ENCODE measurements around the gene SLC15A5. TPM values are rescaled to one million over a fixed set of nuclear protein-coding genes. Genes with fewer than 3 reads are reported as not detected.

The SLC15A5 gene
- total RNA-seq, 1 donor from 2014 or later: not detected

DNA sequence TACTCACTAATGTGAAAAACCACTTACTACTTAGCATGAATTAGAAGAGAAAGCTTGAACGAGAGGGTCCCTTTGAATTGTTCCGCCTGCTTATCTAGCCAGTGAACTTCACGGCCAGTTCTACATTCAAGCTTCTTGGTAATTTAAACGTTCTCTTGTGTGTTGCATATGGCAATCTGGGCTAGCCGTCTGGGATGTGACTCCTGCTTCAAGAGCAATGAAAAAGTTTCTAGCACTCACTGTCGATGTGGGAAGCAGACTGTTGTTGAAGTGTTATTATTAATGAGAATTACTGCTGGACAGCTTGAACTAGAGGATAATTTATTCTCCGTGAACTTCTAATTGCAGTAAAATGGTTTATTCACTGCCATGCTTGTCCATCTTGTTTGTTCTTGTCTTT lies 93.9 kb downstream of the SLC15A5 start:
- H3K27ac Mint-ChIP-seq (ENCODE audit: unreplicated experiment): no peak overlapping the region
- DNase-seq (ENCODE audit: low spot score): no peak
- TF ChIP-seq, protein P1, sequence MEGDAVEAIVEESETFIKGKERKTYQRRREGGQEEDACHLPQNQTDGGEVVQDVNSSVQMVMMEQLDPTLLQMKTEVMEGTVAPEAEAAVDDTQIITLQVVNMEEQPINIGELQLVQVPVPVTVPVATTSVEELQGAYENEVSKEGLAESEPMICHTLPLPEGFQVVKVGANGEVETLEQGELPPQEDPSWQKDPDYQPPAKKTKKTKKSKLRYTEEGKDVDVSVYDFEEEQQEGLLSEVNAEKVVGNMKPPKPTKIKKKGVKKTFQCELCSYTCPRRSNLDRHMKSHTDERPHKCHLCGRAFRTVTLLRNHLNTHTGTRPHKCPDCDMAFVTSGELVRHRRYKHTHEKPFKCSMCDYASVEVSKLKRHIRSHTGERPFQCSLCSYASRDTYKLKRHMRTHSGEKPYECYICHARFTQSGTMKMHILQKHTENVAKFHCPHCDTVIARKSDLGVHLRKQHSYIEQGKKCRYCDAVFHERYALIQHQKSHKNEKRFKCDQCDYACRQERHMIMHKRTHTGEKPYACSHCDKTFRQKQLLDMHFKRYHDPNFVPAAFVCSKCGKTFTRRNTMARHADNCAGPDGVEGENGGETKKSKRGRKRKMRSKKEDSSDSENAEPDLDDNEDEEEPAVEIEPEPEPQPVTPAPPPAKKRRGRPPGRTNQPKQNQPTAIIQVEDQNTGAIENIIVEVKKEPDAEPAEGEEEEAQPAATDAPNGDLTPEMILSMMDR (IDR thresholded peaks at IDR 0.05): no peak

DNA sequence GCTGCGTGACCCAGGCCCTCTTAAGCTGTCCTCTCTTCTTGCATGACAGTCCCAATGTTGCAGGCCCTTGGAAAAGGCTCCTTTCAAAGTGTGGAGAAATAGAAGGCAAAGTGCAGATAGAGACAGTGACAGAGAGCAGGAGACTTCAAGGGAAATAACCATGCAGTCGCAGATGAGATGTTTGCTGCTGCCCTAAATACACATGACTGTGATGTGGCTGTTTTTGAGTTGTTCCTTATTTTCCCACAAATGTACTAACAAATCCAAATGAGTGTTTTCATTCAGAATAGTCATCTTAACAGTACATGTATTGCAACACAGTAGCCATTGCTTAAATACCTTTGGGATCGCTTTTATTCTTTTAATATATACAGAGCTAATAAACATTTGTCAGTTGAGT lies 101.6 kb downstream of the SLC15A5 start:
- Mint-ChIP-seq H3K27me3 (ENCODE audit: low read depth) (no peaks in the 10 kb centered on the region), H3K9me3 (ENCODE audit: low read depth) (peaks cover 10% of the 10 kb centered on the region), H3K27ac (ENCODE audit: unreplicated experiment) (no peak overlapping the region), H3K36me3 (ENCODE audit: low read depth) (peaks cover 2% of the 10 kb centered on the region), H3K4me3 (ENCODE audit: unreplicated experiment) (no peak overlapping the region), H3K4me1 (ENCODE audit: low read depth) (no peaks in the 10 kb centered on the region)
- TF ChIP-seq, protein P1 (IDR thresholded peaks at IDR 0.05): no peak
- DNase-seq (ENCODE audit: low spot score): no peak

More for the DNA sequence above, 93.9 kb downstream of the SLC15A5 start:
- Mint-ChIP-seq H3K9me3 (ENCODE audit: low read depth) (peaks cover 10% of the 10 kb centered on the region), H3K4me3 (ENCODE audit: unreplicated experiment) (no peak overlapping the region), H3K27me3 (ENCODE audit: low read depth) (no peaks in the 10 kb centered on the region), H3K36me3 (ENCODE audit: low read depth) (peaks cover 2% of the 10 kb centered on the region), H3K4me1 (ENCODE audit: low read depth) (peaks cover 9% of the 10 kb centered on the region)

DNA sequence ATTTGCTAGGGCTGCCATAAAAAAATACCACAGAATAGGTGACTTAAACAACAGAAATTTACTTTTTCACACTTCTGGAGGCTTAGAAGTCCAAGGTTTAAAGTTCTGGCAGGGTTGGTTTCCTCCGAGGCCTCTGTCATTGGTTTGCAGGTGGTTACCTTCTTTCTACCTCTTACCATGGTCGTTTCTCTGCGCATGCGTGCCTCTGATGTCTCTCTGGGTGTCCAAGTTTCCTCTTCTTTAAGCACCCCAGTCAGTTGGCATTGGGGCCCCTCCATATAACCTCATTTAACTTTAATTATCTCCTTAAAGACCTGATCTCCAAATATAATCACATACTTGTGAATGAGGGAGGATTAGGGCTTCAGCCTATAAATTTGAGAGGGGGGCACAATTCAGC lies 103.2 kb downstream of the SLC15A5 start:
- H3K9me3 Mint-ChIP-seq (ENCODE audit: low read depth): peaks cover 3% of the 10 kb centered on the region
- H3K27me3 Mint-ChIP-seq (ENCODE audit: low read depth): no peaks in the 10 kb centered on the region
- TF ChIP-seq, protein P1 (IDR thresholded peaks at IDR 0.05): no peak
- H3K4me1 Mint-ChIP-seq (ENCODE audit: low read depth): no peaks in the 10 kb centered on the region
- no peaks in the 10 kb centered on the region for H3K36me3 Mint-ChIP-seq (ENCODE audit: low read depth)
- DNase-seq (ENCODE audit: low spot score): no peak
- H3K27ac Mint-ChIP-seq (ENCODE audit: unreplicated experiment): no peak overlapping the region
- H3K4me3 Mint-ChIP-seq (ENCODE audit: unreplicated experiment): no peak overlapping the region

DNA sequence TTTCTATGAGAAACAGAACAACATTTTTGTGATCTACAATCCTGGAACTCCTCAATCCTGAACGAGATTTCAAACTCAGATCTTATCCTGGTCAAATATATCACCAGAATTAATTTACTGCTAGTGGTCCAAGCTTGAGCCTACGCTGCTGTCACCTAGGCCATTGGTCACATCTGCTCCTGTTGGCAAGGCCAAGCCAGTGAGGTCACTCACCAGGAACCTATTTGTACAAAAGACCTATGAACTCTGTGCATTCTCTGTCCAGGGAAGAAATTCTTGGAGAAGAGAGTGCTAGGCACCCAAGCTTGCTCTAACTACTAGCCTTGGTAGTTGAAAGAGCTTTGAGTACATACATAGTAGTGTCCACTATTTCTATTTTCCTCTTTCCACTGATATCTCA lies 106.1 kb downstream of the SLC15A5 start:
- Mint-ChIP-seq H3K36me3 (ENCODE audit: low read depth) (no peaks in the 10 kb centered on the region), H3K4me3 (ENCODE audit: unreplicated experiment) (no peak overlapping the region), H3K27ac (ENCODE audit: unreplicated experiment) (no peak overlapping the region), H3K4me1 (ENCODE audit: low read depth) (no peaks in the 10 kb centered on the region), H3K27me3 (ENCODE audit: low read depth) (no peaks in the 10 kb centered on the region), H3K9me3 (ENCODE audit: low read depth) (peaks cover 4% of the 10 kb centered on the region)
- no peak for DNase-seq (ENCODE audit: low spot score)
- TF ChIP-seq, protein P1 (IDR thresholded peaks at IDR 0.05): no peak

DNA sequence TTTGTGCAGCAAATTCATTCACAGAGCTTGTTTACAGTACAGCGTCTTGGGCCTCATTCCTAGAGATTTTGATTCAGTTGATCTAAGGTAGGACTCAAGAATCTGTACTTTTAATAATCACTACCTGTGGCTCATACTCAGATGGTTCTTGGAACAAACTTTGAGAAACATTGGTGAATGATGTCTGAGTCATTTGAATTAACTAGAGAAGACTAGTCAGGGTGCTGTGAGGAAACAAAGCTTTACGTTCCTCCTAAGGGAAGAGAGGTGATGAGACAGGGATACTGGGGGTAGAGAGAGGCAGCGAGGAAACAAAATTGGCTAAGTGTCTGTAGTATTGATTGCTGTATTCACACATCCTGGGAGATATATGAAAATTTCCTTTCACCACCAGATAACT lies 109.4 kb downstream of the SLC15A5 start:
- TF ChIP-seq, protein P1 (IDR thresholded peaks at IDR 0.05): no peak
- H3K27me3 Mint-ChIP-seq (ENCODE audit: low read depth): peaks cover 6% of the 10 kb centered on the region
- H3K27ac Mint-ChIP-seq (ENCODE audit: unreplicated experiment): no peak overlapping the region
- no peaks in the 10 kb centered on the region for H3K36me3 Mint-ChIP-seq (ENCODE audit: low read depth)
- H3K4me1 Mint-ChIP-seq (ENCODE audit: low read depth): no peaks in the 10 kb centered on the region
- H3K9me3 Mint-ChIP-seq (ENCODE audit: low read depth): peaks cover 4% of the 10 kb centered on the region
- H3K4me3 Mint-ChIP-seq (ENCODE audit: unreplicated experiment): no peak overlapping the region
- no peak for DNase-seq (ENCODE audit: low spot score)
